GM18520 (cell line): ENCODE data around the gene ADM5.

Source experiments
- ATAC-seq: cut with Tn5 transposase; IDR thresholded peaks from one replicate; pipeline ENCODE4 v1.9.1; 2021; ENCODE audit not compliant: unreplicated experiment

Gene ADM5

GRCh38 chr19:49679771-49680413, 9.5 kb upstream of the ADM5 start:
- ATAC-seq = no peak

GRCh38 chr19:49680421-49681351, 8.7 kb upstream of the ADM5 start:
- ATAC-seq = no peak

GRCh38 chr19:49681830-49682229, 7.6 kb upstream of the ADM5 start:
- ATAC-seq = no peak

- no peak for ATAC-seq
Observed at GRCh38 chr19:49682274-49682673, 7.1 kb upstream of the ADM5 start.

GRCh38 chr19:49683814-49684250, 5.6 kb upstream of the ADM5 start:
- ATAC-seq = no peak

GRCh38 chr19:49684251-49684982, 5.0 kb upstream of the ADM5 start:
- ATAC-seq = no peak

- no peak for ATAC-seq
Observed at GRCh38 chr19:49684983-49685553, 4.3 kb upstream of the ADM5 start.

GRCh38 chr19:49685845-49686332, 3.5 kb upstream of the ADM5 start:
- no peak for ATAC-seq

GRCh38 chr19:49686503-49687088, 2.8 kb upstream of the ADM5 start:
- no peak for ATAC-seq

GRCh38 chr19:49687150-49687549, 2.2 kb upstream of the ADM5 start:
- ATAC-seq = no peak

GRCh38 chr19:49687566-49688316, 1.7 kb upstream of the ADM5 start:
- ATAC-seq = no peak

GRCh38 chr19:49688531-49689132, 762 bp upstream of the ADM5 start:
- ATAC-seq = no peak

GRCh38 chr19:49690079-49690655, 773 bp downstream of the ADM5 start:
- ATAC-seq = no peak

GRCh38 chr19:49690656-49691242, 1.4 kb downstream of the ADM5 start, which contains the start of gene CPT1C:
Gene CPT1C, plus strand, starts transcription at chr19:49691116. Its CDS starts 1,137 bp downstream, at chr19:49692253.
- no peak for ATAC-seq

- no peak for ATAC-seq
Observed at GRCh38 chr19:49691243-49692146, 2.1 kb downstream of the ADM5 start.

- ATAC-seq = no peak
Observed at GRCh38 chr19:49692147-49692506, 2.7 kb downstream of the ADM5 start.

- no peak for ATAC-seq
Observed at GRCh38 chr19:49696115-49696514, 6.7 kb downstream of the ADM5 start.

- no peak for ATAC-seq
Observed at GRCh38 chr19:49696865-49697264, 7.5 kb downstream of the ADM5 start.
